Measurements from ENCODE around the gene ZNF593OS. TPM values are rescaled to one million over a fixed set of nuclear protein-coding genes. Genes with fewer than 3 reads are reported as not detected.

Gene ZNF593OS
- total and polyA plus RNA-seq, 10 of the 15 experiments (the other 5 are each of a cell fraction or from before 2014, with no cell fraction given), result 0.16 to 1.7 (median 0.59) TPM; not detected in 6

- no peak for TF ChIP-seq RCOR1 (conservative IDR thresholded peaks at IDR 0.05; ENCODE audit: low read depth, low read length)
- TF ChIP-seq WRNIP1 (IDR thresholded peaks at IDR 0.05; ENCODE audit: borderline replicate concordance, low read depth, low read length), result no peak
- no peak for TF ChIP-seq PML (IDR thresholded peaks at IDR 0.05; ENCODE audit: low read length)
- TF ChIP-seq TAF1 (IDR thresholded peaks at IDR 0.05; ENCODE audit: borderline replicate concordance, low read depth, low read length), result no peak
Observed at GRCh38 chr1:26153966-26154532, 17.6 kb downstream of the ZNF593OS start (continued).

- Histone ChIP-seq H3K27ac (ENCODE audit: control insufficient read depth, insufficient read depth) (no peak overlapping the region), H3K4me2 (ENCODE audit: control insufficient read depth, insufficient read depth) (no peak overlapping the region), H3K9ac (ENCODE audit: control insufficient read depth, insufficient read depth, low read length) (no peak overlapping the region), H3K9me3 (replicated peaks; ENCODE audit: control insufficient read depth, insufficient read depth, low read length) (no peaks in the 10 kb centered on the region), H3K4me3 (no peak overlapping the region), H3K4me1 (ENCODE audit: control insufficient read depth, insufficient read depth, low read length) (no peaks in the 10 kb centered on the region), H3K27me3 (replicated peaks in 1 of 2; ENCODE audit: control insufficient read depth in 2 of 2, insufficient read depth in 2 of 2, low read length in 1 of 2) (peaks cover 0 to 3% of the 10 kb centered on the region in 2 experiments; a peak in 2 of 4 replicates), H3K79me2 (ENCODE audit: control insufficient read depth, insufficient read depth, low read length) (no peaks in the 10 kb centered on the region), H2AFZ (ENCODE audit: control insufficient read depth, low read depth, low read length) (no peak overlapping the region), H4K20me1 (ENCODE audit: control insufficient read depth, insufficient read depth) (no peaks in the 10 kb centered on the region), H3K36me3 (ENCODE audit: control insufficient read depth in 2 of 2, insufficient read depth in 2 of 2, low read length in 1 of 2) (no peaks in the 10 kb centered on the region)
- BruUV-seq (replicated peaks), result no TSS peak
- DNase-seq (ENCODE audit: low read depth, low spot score) (no peak), ATAC-seq (no peak), FAIRE-seq (no peak)
- ChIA-PET CTCF (interaction anchor here (1.5 to 8.7 kb wide), 3 partner anchors 18 to 44 kb away, joined by 4 to 235 read pairs (median 6); partner anchors contain the start of genes C1orf232 and ZNF593), POLR2A (no interaction called here), SMC1A (ENCODE audit: uncharacterized antibody, unreplicated experiment) (no interaction called here), RAD21 (ENCODE audit: unreplicated experiment) (no interaction called here)
- intact Hi-C loops (cut with micrococcal nuclease; ENCODE audit: unreplicated experiment), result loop anchor here (5.0 kb wide), 1 partner anchor 112 kb away; no protein-coding TSS in a partner anchor
- in situ Hi-C loops (cut with MboI), result loop anchor here (5.0 kb wide), 1 partner anchor 42 kb away; no protein-coding TSS in a partner anchor
- no peak for TF ChIP-seq ZNF217 (IDR thresholded peaks at IDR 0.05)
- no peak for TF ChIP-seq ATF7 (IDR thresholded peaks at IDR 0.05; ENCODE audit: low read depth)
- TF ChIP-seq, protein P1, sequence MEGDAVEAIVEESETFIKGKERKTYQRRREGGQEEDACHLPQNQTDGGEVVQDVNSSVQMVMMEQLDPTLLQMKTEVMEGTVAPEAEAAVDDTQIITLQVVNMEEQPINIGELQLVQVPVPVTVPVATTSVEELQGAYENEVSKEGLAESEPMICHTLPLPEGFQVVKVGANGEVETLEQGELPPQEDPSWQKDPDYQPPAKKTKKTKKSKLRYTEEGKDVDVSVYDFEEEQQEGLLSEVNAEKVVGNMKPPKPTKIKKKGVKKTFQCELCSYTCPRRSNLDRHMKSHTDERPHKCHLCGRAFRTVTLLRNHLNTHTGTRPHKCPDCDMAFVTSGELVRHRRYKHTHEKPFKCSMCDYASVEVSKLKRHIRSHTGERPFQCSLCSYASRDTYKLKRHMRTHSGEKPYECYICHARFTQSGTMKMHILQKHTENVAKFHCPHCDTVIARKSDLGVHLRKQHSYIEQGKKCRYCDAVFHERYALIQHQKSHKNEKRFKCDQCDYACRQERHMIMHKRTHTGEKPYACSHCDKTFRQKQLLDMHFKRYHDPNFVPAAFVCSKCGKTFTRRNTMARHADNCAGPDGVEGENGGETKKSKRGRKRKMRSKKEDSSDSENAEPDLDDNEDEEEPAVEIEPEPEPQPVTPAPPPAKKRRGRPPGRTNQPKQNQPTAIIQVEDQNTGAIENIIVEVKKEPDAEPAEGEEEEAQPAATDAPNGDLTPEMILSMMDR (IDR thresholded peaks at IDR 0.05 in 2 of 3, conservative IDR thresholded peaks at IDR 0.05 in 1 of 3; ENCODE audit: control insufficient read depth in 2 of 3, extremely low read depth in 1 of 3, insufficient read depth in 1 of 3, low read depth in 3 of 3, low read length in 3 of 3), result no peak
- TF ChIP-seq, protein P2, sequence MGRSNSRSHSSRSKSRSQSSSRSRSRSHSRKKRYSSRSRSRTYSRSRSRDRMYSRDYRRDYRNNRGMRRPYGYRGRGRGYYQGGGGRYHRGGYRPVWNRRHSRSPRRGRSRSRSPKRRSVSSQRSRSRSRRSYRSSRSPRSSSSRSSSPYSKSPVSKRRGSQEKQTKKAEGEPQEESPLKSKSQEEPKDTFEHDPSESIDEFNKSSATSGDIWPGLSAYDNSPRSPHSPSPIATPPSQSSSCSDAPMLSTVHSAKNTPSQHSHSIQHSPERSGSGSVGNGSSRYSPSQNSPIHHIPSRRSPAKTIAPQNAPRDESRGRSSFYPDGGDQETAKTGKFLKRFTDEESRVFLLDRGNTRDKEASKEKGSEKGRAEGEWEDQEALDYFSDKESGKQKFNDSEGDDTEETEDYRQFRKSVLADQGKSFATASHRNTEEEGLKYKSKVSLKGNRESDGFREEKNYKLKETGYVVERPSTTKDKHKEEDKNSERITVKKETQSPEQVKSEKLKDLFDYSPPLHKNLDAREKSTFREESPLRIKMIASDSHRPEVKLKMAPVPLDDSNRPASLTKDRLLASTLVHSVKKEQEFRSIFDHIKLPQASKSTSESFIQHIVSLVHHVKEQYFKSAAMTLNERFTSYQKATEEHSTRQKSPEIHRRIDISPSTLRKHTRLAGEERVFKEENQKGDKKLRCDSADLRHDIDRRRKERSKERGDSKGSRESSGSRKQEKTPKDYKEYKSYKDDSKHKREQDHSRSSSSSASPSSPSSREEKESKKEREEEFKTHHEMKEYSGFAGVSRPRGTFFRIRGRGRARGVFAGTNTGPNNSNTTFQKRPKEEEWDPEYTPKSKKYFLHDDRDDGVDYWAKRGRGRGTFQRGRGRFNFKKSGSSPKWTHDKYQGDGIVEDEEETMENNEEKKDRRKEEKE (IDR thresholded peaks at IDR 0.05), result no peak
- TF ChIP-seq HSF1 (IDR thresholded peaks at IDR 0.05; ENCODE audit: low read depth, low read length), result no peak
- TF ChIP-seq SRF (IDR thresholded peaks at IDR 0.05; ENCODE audit: low read depth in 2 of 2, low read length in 2 of 2), result no peak
- TF ChIP-seq, protein P3, sequence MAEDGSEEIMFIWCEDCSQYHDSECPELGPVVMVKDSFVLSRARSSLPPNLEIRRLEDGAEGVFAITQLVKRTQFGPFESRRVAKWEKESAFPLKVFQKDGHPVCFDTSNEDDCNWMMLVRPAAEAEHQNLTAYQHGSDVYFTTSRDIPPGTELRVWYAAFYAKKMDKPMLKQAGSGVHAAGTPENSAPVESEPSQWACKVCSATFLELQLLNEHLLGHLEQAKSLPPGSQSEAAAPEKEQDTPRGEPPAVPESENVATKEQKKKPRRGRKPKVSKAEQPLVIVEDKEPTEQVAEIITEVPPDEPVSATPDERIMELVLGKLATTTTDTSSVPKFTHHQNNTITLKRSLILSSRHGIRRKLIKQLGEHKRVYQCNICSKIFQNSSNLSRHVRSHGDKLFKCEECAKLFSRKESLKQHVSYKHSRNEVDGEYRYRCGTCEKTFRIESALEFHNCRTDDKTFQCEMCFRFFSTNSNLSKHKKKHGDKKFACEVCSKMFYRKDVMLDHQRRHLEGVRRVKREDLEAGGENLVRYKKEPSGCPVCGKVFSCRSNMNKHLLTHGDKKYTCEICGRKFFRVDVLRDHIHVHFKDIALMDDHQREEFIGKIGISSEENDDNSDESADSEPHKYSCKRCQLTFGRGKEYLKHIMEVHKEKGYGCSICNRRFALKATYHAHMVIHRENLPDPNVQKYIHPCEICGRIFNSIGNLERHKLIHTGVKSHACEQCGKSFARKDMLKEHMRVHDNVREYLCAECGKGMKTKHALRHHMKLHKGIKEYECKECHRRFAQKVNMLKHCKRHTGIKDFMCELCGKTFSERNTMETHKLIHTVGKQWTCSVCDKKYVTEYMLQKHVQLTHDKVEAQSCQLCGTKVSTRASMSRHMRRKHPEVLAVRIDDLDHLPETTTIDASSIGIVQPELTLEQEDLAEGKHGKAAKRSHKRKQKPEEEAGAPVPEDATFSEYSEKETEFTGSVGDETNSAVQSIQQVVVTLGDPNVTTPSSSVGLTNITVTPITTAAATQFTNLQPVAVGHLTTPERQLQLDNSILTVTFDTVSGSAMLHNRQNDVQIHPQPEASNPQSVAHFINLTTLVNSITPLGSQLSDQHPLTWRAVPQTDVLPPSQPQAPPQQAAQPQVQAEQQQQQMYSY (CRISPR knock-in tag; IDR thresholded peaks at IDR 0.05), result no peak
Observed at GRCh38 chr1:26148887-26149286, 22.7 kb downstream of the ZNF593OS start.

Measured in GM12878 (cell line).